Left lung (tissue), 10 donors: Measurements from ENCODE around the gene JAK3. TPM values are rescaled to one million over a fixed set of nuclear protein-coding genes. Genes with fewer than 3 reads are reported as not detected.

ENCODE experiments used
- ATAC-seq: fragments of 200-7000 bp; cut with Tn5 transposase; one replicate; pipeline ENCODE4 v1.9.1; 2020; ENCODE audit warnings: moderate library complexity
- DNase-seq, 4 donors: peaks; one replicate each; pipeline ENCODE4 v3.0.0-alpha.2; 2013 to 2020
- H3K27ac ChIP-seq, 2 donors: fragments of 200-600 bp; sonication (generic) in 1 of 2; one replicate each; pipeline versions ENCODE4 v1.5.0 to v1.8.0; 2020 to 2021
- H3K27me3 ChIP-seq, 2 donors: fragments of 200-600 bp; sonication (generic) in 1 of 2; one replicate each; pipeline versions ENCODE4 v1.5.0 to v1.8.0; 2020 to 2021
- H3K36me3 ChIP-seq, 2 donors: fragments of 200-600 bp; sonication (generic) in 1 of 2; one replicate each; pipeline versions ENCODE4 v1.5.0 to v1.8.0; 2020 to 2021
- H3K4me1 ChIP-seq, 2 donors: fragments of 200-600 bp; one replicate each; pipeline ENCODE4 v1.8.0; 2021
- H3K4me3 ChIP-seq, 2 donors: fragments of 200-600 bp; sonication (generic) in 1 of 2; one replicate each; pipeline versions ENCODE4 v1.5.0 to v1.8.0; 2020 to 2021; ENCODE audit warnings: mild to moderate bottlenecking in 1 of 2
- H3K9me3 ChIP-seq, 2 donors: fragments of 200-600 bp; sonication (generic) in 1 of 2; one replicate each; pipeline versions ENCODE4 v1.5.0 to v1.8.0; 2020 to 2021
- intact Hi-C, 2 donors: fragments of 100-400 bp; cut with DNase I; formaldehyde crosslinking; loops; one replicate each; pipeline versions ENCODE4 v1.11.2 to v1.14.2; 2022
- polyA plus RNA-seq, 6 donors: library from polyadenylated mRNA; unstranded; fragments of 120-200 nt; gene quantifications; one replicate each; pipeline ENCODE4 v1.2.1, GENCODE V29; 2013; ENCODE audit not compliant: insufficient read length in 6 of 6
- total RNA-seq, 2 donors: library from RNA; stranded (reverse); fragmentation: NEBNext Ultra II Directional; extraction: Animal tissue kit (Norgen Biotek cat#: 25700); gene quantifications; one replicate each; pipeline ENCODE4 v1.2.1, GENCODE V29; 2021
- TF ChIP-seq, protein P1 (sequence below), 2 donors: fragments of 200-600 bp; sonication (generic) in 1 of 2; IDR thresholded peaks; one replicate each; pipeline versions ENCODE4 v1.5.0 to v1.8.0; 2021; ENCODE audit warnings: antibody characterized with exemption in 2 of 2
- donor health status: DM: no; HTN: yes; CAD: no.
- donor health status: DM: no; HTN: no; CAD: no.

JAK3 gene
- total and polyA plus RNA-seq, 8 donors: 2.3 to 35.9 (median 3.0) TPM

DNA sequence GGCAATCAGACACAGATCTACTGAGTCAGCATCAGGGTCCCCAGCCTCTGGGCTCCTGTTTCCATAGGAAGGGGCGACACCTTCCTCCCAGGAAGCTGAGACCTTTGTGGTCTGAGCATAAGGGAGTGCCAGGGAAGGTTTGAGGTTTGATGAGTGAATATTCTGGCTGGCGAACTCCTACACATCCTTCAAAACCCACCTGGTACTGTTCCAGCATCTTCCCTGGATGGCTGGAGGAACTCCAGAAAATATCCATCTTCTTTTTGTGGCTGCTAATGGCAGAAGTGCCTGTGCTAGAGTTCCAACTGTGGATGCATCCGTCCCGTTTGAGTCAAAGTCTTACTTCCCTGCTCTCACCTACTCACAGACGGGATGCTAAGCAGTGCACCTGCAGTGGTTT is 35.7 kb downstream of the JAK3 start:
- intact Hi-C loops: no loop called here
- no peaks in the 10 kb centered on the region for H3K4me1 ChIP-seq
- no peaks in the 10 kb centered on the region for H3K36me3 ChIP-seq
- TF ChIP-seq, protein P1, sequence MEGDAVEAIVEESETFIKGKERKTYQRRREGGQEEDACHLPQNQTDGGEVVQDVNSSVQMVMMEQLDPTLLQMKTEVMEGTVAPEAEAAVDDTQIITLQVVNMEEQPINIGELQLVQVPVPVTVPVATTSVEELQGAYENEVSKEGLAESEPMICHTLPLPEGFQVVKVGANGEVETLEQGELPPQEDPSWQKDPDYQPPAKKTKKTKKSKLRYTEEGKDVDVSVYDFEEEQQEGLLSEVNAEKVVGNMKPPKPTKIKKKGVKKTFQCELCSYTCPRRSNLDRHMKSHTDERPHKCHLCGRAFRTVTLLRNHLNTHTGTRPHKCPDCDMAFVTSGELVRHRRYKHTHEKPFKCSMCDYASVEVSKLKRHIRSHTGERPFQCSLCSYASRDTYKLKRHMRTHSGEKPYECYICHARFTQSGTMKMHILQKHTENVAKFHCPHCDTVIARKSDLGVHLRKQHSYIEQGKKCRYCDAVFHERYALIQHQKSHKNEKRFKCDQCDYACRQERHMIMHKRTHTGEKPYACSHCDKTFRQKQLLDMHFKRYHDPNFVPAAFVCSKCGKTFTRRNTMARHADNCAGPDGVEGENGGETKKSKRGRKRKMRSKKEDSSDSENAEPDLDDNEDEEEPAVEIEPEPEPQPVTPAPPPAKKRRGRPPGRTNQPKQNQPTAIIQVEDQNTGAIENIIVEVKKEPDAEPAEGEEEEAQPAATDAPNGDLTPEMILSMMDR (IDR thresholded peaks at IDR 0.05): no peak
- DNase-seq (no peak), ATAC-seq (no peak)
- peaks cover 0 to 62% of the 10 kb centered on the region in 2 donors for H3K27me3 ChIP-seq
- no peaks in the 10 kb centered on the region for H3K9me3 ChIP-seq
- H3K4me3 ChIP-seq: no peak overlapping the region
- no peak overlapping the region for H3K27ac ChIP-seq

DNA sequence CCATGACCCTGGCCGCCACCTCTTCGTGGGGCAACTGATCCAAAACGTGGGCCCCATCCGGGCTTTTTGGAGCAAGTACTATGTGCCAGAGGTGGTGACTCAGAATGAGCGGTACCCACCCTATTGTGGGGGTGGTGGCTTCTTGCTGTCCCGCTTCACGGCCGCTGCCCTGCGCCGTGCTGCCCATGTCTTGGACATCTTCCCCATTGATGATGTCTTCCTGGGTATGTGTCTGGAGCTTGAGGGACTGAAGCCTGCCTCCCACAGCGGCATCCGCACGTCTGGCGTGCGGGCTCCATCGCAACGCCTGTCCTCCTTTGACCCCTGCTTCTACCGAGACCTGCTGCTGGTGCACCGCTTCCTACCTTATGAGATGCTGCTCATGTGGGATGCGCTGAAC is 36.1 kb downstream of the JAK3 start:
- Histone ChIP-seq H3K4me1 (no peaks in the 10 kb centered on the region), H3K4me3 (no peak overlapping the region), H3K27me3 (peaks cover 0 to 63% of the 10 kb centered on the region in 2 donors), H3K27ac (no peak overlapping the region), H3K36me3 (no peaks in the 10 kb centered on the region), H3K9me3 (no peaks in the 10 kb centered on the region)
- intact Hi-C loops: no loop called here
- DNase-seq: no peak
- no peak for ATAC-seq
- TF ChIP-seq, protein P1 (IDR thresholded peaks at IDR 0.05): no peak

DNA sequence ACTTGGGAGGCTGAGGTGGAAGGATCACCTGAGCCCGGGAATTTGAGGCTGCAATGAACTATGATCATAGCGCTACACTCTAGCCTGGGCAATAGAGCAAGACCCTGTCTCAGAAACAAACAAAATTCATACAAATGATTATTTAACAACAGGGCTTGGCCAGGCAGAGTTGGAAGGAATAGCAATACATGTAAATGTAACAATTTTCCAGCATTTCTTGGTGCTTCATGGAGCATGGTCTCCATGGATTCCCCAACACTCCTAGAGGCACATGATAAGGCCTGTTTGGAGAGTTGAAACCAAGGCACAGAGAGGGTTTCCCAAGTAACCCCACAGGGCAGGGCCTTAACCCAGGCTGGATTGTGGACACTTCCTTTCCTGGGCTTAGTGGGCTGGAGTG is 36.7 kb downstream of the JAK3 start:
- Histone ChIP-seq H3K4me1 (no peaks in the 10 kb centered on the region), H3K36me3 (no peaks in the 10 kb centered on the region), H3K27ac (no peak overlapping the region), H3K27me3 (peaks cover 0 to 58% of the 10 kb centered on the region in 2 donors), H3K4me3 (no peak overlapping the region), H3K9me3 (no peaks in the 10 kb centered on the region)
- DNase-seq: no peak
- no peak for ATAC-seq
- TF ChIP-seq, protein P1 (IDR thresholded peaks at IDR 0.05): no peak
- intact Hi-C loops: no loop called here

DNA sequence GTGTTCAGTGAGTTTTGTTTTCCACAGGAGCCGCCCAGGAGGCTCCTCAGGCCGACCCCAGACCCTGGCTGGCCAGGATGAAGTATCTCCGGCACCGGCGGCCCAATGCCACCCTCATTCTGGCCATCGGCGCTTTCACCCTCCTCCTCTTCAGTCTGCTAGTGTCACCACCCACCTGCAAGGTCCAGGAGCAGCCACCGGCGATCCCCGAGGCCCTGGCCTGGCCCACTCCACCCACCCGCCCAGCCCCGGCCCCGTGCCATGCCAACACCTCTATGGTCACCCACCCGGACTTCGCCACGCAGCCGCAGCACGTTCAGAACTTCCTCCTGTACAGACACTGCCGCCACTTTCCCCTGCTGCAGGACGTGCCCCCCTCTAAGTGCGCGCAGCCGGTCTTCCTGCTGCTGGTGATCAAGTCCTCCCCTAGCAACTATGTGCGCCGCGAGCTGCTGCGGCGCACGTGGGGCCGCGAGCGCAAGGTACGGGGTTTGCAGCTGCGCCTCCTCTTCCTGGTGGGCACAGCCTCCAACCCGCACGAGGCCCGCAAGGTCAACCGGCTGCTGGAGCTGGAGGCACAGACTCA is 40.0 kb downstream of the JAK3 start:
- Histone ChIP-seq H3K36me3 (no peaks in the 10 kb centered on the region), H3K27ac (no peak overlapping the region), H3K9me3 (no peaks in the 10 kb centered on the region), H3K27me3 (peaks cover 0 to 55% of the 10 kb centered on the region in 2 donors), H3K4me1 (peaks cover 0 to 8% of the 10 kb centered on the region in 2 donors), H3K4me3 (no peak overlapping the region)
- intact Hi-C loops: no loop called here
- TF ChIP-seq, protein P1 (IDR thresholded peaks at IDR 0.05): no peak
- DNase-seq (no peak), ATAC-seq (no peak)

DNA sequence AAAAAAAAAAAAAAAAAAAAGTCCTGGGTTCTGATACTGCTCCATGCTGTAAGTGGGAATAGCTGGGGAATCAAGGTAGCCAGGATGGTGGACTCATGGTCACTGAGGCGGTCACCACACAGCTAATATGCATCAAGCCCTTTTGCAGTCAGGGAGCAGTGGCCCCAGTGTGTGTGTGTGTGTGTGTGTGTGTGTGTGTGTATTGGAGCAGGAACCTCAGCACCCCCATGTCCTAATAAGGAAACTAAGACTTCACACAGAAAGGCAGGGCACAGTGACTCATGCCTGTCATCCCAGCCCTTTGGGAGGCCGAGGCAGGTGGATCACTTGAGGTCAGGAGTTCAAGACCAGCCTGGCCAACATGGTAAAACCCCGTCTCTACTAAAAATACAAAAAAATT is 40.8 kb downstream of the JAK3 start:
- TF ChIP-seq, protein P1 (IDR thresholded peaks at IDR 0.05): no peak

More for the DNA sequence above, 40.8 kb downstream of the JAK3 start:
- ATAC-seq (no peak), DNase-seq (no peak)
- peaks cover 0 to 55% of the 10 kb centered on the region in 2 donors for H3K27me3 ChIP-seq
- peaks cover 0 to 8% of the 10 kb centered on the region in 2 donors for H3K4me1 ChIP-seq
- H3K27ac ChIP-seq: no peak overlapping the region
- intact Hi-C loops: no loop called here
- H3K9me3 ChIP-seq: no peaks in the 10 kb centered on the region
- H3K4me3 ChIP-seq: no peak overlapping the region
- no peaks in the 10 kb centered on the region for H3K36me3 ChIP-seq
